Small intestine (tissue), 7 donors: ENCODE data around the gene NR3C1. TPM values are rescaled to one million over a fixed set of nuclear protein-coding genes. Genes with fewer than 3 reads are reported as not detected.

ENCODE experiments used
- DNase-seq, 2 donors: peaks; one replicate each; pipeline versions ENCODE4 v3.0.0 to v3.0.0-alpha.2; 2013
- FAIRE-seq: peaks from 2 replicates; lab custom pipeline; 2012; peaks lifted over from hg19 to GRCh38; lab: Jason Lieb, UNC
- H3K27ac ChIP-seq, 3 donors: one replicate each; pipeline ENCODE4 v1.5.1; 2013; ENCODE audit warnings: low read length in 2 of 3, mild to moderate bottlenecking in 2 of 3, control low read depth in 1 of 3, inconsistent platforms in 1 of 3, low read depth in 1 of 3, moderate library complexity in 1 of 3
- H3K27me3 ChIP-seq, 3 donors: one replicate each; pipeline ENCODE4 v1.6.1; 2013; ENCODE audit warnings: low read length in 3 of 3, inconsistent platforms in 1 of 3; ENCODE audit not compliant: control insufficient read depth in 3 of 3, insufficient read depth in 3 of 3
- H3K36me3 ChIP-seq, 3 donors: one replicate each; pipeline ENCODE4 v1.6.1; 2013; ENCODE audit warnings: low read length in 3 of 3, inconsistent platforms in 1 of 3, low read depth in 1 of 3, mild to moderate bottlenecking in 1 of 3, moderate library complexity in 1 of 3; ENCODE audit not compliant: control insufficient read depth in 3 of 3, insufficient read depth in 2 of 3
- H3K4me1 ChIP-seq, 3 donors: one replicate each; pipeline ENCODE4 v1.6.1; 2013; ENCODE audit warnings: low read length in 2 of 3, inconsistent platforms in 1 of 3, low read depth in 1 of 3, mild to moderate bottlenecking in 1 of 3, moderate library complexity in 1 of 3; ENCODE audit not compliant: control insufficient read depth in 3 of 3, insufficient read depth in 2 of 3
- H3K4me3 ChIP-seq, 3 donors: one replicate each; pipeline ENCODE4 v1.5.1; 2013; ENCODE audit warnings: low read length in 3 of 3, control low read depth in 1 of 3, inconsistent platforms in 1 of 3, low read depth in 1 of 3, mild to moderate bottlenecking in 1 of 3, moderate library complexity in 1 of 3
- H3K9me3 ChIP-seq, 2 donors: one replicate each; pipeline ENCODE4 v1.6.1; 2013; ENCODE audit warnings: low read depth in 1 of 2, low read length in 1 of 2; ENCODE audit not compliant: control insufficient read depth in 2 of 2, insufficient read depth in 1 of 2
- WGBS, 3 donors: extraction: QIAGEN DNeasy Blood & Tissue Kit; methylation state at CpG; one replicate each; pipeline ENCODE4 v1.1.7; 2013; 5-methylcytosine and 5-hydroxymethylcytosine counted together
- polyA plus RNA-seq, 4 donors: library from polyadenylated mRNA; stranded (reverse) in 3 of 4; unstranded in 1 of 4; fragments of 200-250 nt in 3 of 4; fragments of 120-200 nt in 1 of 4; gene quantifications; one replicate each; pipeline versions ENCODE4 v1.2.1 to v1.2.3, GENCODE V29; 2013
- donor health status: healthy with polysubstance abuse.
- donor health status: control.
- donor health status: control.
- donor health status: Bipolar disorder and iron deficiency.
- donor health status: healthy.

Gene NR3C1
- polyA plus RNA-seq, 4 donors: 13.7 to 32.2 (median 16.8) TPM

DNA sequence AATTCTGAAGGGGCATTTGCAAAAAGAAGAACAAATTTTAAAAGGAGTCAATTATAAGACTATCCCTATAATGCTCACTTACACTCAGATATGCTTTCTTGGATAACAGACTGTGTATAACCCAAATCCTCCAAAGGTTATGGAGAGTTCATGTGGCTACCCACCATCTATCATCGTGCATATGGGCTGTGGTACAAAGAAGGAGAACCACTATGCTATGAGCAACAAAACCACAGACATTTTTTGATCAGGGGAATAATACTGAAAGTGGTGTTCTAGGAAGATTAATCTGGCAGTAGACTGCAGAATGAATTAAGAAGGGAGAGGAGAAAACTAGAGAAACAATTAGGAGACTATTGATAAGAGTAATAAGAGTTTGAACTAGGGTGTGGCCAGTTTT is 16.8 kb downstream of the NR3C1 start:
- Histone ChIP-seq H3K4me1 (peaks cover 0 to 5% (median 0%) of the 10 kb centered on the region in 3 donors), H3K36me3 (peaks cover 0 to 8% (median 3%) of the 10 kb centered on the region in 3 donors)
- no peak for FAIRE-seq

DNA sequence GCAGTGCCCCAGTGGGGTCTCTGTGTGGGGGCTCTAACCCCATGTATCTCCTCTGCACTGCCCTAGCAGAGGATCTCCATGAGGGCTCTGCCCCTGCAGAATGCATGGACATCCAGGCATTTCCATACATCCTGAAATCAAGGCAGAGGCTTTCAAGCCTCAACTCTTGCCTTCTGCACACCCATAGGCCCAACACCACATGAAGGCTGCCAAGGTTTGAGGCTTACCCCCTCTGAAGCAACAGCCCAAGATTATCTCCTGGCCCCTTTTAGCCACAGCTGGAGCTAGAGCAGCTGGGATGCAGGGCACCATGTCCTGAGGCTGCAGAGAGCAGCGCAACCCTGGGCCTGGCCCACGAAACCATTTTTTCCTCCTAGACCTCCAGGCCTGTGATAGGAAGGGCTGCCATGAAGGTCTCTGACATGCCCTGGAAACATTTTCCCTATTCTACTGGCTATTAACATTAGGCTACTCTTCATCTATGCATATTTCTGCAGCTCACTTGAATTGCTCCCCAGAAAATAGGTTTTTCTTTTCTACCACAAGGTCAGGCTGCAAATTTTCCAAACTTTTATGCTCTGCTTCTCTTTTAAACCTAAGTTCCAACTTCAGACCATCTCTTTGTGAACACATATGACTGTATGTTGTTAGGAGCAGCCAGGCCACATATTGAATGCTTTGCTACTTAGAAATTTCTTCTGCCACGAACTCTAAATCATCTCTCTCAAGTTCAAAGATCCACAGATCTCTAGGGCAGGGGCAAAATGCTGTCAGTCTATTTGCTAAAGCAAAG is 18.4 kb downstream of the NR3C1 start:
- Histone ChIP-seq H3K9me3 (peaks cover 2 to 22% of the 10 kb centered on the region in 2 donors), H3K27ac (no peak overlapping the region), H3K27me3 (no peaks in the 10 kb centered on the region), H3K4me1 (peaks cover 0 to 5% (median 0%) of the 10 kb centered on the region in 3 donors), H3K4me3 (no peak overlapping the region), H3K36me3 (peaks cover 0 to 8% (median 3%) of the 10 kb centered on the region in 3 donors)
- FAIRE-seq (no peak), DNase-seq (no peak)
- 68 to 94% (median 80%) methylated on average over 3 of the region's 3 CpGs for WGBS, 3 donors

More for the DNA sequence above, 16.8 kb downstream of the NR3C1 start:
- Histone ChIP-seq H3K4me3 (no peak overlapping the region), H3K9me3 (peaks cover 2 to 22% of the 10 kb centered on the region in 2 donors), H3K27me3 (no peaks in the 10 kb centered on the region), H3K27ac (no peak overlapping the region)
- peak in 1 of 2 donors; percentile 36 for DNase-seq
- 63 to 82% (median 64%) methylated on average over 1 of the region's 1 CpG for WGBS, 3 donors

DNA sequence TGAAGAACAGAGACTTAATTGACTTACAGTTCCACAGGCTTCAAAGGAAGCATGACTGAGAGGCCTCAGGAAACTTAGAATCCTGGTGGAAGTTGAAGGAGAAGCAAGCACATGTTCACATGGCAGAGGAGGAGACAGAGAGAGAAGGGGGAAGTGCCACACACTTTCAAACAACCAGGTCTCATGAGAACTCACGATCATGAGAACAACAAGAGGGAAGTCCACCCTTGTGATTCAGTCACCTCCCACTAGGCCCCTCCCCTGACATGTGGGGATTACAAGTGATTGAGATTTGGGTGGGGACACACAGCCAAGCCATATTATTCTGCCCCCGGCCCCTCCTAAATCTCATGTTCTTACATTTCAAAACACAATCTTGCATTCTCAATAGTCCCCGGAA is 19.5 kb downstream of the NR3C1 start:
- DNase-seq: no peak
- Histone ChIP-seq H3K9me3 (peaks cover 2 to 22% of the 10 kb centered on the region in 2 donors), H3K36me3 (peaks cover 0 to 8% (median 3%) of the 10 kb centered on the region in 3 donors), H3K4me3 (no peak overlapping the region), H3K4me1 (peaks cover 0 to 6% (median 5%) of the 10 kb centered on the region in 3 donors), H3K27ac (no peak overlapping the region), H3K27me3 (no peaks in the 10 kb centered on the region)
- 80 to 90% (median 83%) methylated on average over 3 of the region's 3 CpGs for WGBS, 3 donors
- no peak for FAIRE-seq

DNA sequence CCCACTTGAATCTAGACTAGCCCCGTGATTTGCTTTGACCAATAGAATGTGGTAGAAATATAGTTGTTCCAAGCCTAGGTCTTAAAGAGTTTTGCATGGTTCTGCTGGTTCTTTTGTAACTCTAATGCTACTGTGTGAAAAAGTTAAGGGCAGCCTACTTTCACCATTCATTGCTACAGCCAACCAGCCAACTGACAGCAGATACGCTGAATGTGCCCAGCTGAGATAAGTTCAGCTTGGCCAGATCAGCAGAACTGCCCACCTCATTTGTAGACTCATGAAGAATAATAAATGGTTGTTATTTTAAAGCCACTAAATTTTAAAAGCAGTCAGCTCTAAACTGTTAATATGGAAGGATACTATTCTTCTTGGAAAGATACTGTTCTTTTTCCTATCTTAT is 23.9 kb downstream of the NR3C1 start:
- Histone ChIP-seq H3K4me3 (no peak overlapping the region), H3K27ac (no peak overlapping the region), H3K36me3 (peaks cover 0 to 2% (median 0%) of the 10 kb centered on the region in 3 donors), H3K4me1 (peaks cover 13 to 19% (median 13%) of the 10 kb centered on the region in 3 donors), H3K9me3 (peaks cover 0 to 8% of the 10 kb centered on the region in 2 donors), H3K27me3 (no peaks in the 10 kb centered on the region)
- WGBS, 3 donors: 85 to 94% (median 91%) methylated on average over 2 of the region's 2 CpGs
- no peak for DNase-seq
- FAIRE-seq: no peak

DNA sequence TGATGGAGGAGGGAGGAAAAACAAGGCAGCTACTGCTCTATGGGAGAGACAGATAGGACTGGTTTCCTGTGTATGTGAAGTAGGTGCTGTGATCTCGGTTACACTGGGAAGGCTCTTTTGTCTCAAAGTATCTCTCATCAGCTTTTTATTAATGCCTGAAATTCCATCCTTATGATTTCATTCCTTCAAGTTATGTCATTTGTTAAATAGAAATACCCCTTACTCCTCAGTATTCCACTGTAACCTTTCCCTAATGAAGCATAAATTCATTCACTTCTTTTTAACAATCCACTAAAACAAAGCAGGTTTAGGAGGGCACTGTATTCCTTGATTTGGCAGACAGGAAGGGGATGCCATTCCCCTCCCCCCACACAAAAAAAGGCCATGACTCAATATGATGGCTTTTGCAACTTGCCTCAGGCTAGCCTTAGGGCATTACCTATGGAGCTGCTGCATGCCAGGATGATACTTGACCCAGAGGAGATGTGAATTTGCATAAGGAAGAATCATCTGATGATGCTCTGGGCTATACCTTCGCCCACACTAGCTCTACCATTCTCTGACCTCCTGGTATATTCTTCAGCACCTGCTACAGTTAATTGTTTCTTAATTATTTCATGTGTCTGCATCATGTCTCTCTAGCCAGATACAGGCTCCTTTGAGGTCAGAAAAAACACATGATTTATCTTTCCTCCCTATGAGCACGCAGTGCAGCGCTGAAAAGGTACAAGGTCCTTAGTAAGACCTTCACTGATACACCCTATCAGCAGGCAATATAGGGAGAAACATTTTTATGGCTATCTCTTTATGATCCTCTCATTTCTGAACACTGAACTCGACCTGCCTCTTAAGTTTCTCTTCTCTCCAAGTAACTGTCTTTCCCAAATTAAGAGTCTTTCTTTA is 26.3 kb downstream of the NR3C1 start:
- H3K9me3 ChIP-seq: no peaks in the 10 kb centered on the region
- H3K27me3 ChIP-seq: no peaks in the 10 kb centered on the region
- H3K4me1 ChIP-seq: peaks cover 11 to 19% (median 13%) of the 10 kb centered on the region in 3 donors
- FAIRE-seq (no peak), DNase-seq (peak; percentile 76)
- no peak overlapping the region for H3K4me3 ChIP-seq
- WGBS, 3 donors: 40 to 60% (median 50%) methylated on average over 5 of the region's 5 CpGs
- H3K36me3 ChIP-seq: no peaks in the 10 kb centered on the region
- H3K27ac ChIP-seq: peak overlapping the region in 1 of 3 donors; percentile 28

DNA sequence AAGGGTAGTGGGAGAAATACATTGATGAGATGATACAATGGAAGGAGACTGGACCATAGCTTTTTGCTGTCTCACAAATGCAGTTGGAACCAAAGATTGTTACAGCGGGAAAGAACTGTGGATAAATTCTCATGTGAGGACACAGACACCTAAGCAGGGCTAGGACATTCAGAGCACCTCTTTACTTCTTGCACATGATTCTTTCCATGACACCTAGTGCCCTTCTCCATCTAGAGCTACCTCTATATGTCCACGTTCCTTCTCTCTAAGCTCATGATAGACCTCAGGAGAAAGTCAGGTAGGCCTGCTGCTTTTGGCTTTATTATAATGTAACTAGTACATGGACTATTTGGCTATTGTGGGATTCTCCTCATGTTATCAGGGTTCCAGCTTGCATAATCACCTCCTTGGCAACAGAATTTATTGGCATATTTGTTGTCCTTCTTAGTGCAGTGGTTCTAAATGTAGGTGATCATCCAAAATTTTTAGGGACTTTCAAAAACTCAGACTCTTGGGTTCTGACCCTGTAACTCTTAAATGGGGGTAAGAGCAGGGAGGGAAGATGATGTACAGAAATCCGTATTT is 27.2 kb downstream of the NR3C1 start:
- Histone ChIP-seq H3K4me1 (peaks cover 11 to 19% (median 13%) of the 10 kb centered on the region in 3 donors), H3K4me3 (no peak overlapping the region), H3K27ac (peak overlapping the region in 1 of 3 donors; percentile 28), H3K9me3 (no peaks in the 10 kb centered on the region), H3K27me3 (no peaks in the 10 kb centered on the region), H3K36me3 (no peaks in the 10 kb centered on the region)
- DNase-seq (no peak), FAIRE-seq (no peak)
- 96 to 99% (median 96%) methylated on average over 3 of the region's 3 CpGs for WGBS, 3 donors

DNA sequence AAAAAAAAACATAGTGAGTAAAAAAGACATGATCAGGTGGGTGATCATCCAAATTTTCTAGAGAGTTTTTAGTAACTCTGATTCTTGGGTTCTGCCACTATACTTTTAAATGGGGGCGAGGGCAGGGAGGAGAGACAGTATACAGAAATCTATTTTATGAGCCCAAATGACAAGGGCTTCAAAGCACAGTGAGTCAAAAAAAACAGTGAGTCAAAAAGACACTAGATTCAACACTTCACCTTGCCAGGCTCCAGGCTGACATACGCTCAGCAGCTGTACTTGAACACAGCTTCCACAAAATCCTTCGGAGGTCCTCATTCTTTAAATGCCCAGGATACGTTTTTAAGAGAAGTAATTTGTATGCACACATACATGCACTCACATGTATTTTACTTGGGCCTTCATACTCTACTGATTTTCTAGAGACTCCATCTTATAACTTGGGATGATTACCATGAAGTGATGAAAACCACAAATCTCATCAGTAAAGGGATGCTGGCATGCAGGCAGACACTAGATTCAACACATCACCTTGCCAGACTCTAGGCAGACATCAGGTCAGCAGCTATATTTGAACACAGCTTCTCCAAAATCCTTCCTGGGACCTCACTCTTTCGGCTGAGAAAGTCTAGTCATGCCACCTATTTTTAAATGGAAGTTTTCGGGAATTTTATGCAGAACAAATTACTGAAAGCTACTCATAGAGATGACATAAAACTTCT is 28.8 kb downstream of the NR3C1 start:
- Histone ChIP-seq H3K36me3 (no peaks in the 10 kb centered on the region), H3K27ac (no peak overlapping the region), H3K27me3 (no peaks in the 10 kb centered on the region), H3K4me1 (peaks cover 11 to 19% (median 13%) of the 10 kb centered on the region in 3 donors), H3K4me3 (no peak overlapping the region), H3K9me3 (no peaks in the 10 kb centered on the region)
- no peak for FAIRE-seq
- no peak for DNase-seq
- WGBS, 3 donors: 89 to 95% (median 92%) methylated on average over 6 of the region's 6 CpGs
